Stimulated activated CD4-positive, alpha-beta T cell treated with anti-CD3 and anti-CD28 coated beads, Interleukin-4, amount 100 ng/mL, for 48 hours (primary cell): Measurements from ENCODE around the gene CTTNBP2.

Experiments used
- DNase-seq, 2 donors: peaks; one replicate each; pipeline ENCODE4 v3.0.0-alpha.2; 2020; ENCODE audit warnings: low read depth in 2 of 2

CTTNBP2 gene, protein sequence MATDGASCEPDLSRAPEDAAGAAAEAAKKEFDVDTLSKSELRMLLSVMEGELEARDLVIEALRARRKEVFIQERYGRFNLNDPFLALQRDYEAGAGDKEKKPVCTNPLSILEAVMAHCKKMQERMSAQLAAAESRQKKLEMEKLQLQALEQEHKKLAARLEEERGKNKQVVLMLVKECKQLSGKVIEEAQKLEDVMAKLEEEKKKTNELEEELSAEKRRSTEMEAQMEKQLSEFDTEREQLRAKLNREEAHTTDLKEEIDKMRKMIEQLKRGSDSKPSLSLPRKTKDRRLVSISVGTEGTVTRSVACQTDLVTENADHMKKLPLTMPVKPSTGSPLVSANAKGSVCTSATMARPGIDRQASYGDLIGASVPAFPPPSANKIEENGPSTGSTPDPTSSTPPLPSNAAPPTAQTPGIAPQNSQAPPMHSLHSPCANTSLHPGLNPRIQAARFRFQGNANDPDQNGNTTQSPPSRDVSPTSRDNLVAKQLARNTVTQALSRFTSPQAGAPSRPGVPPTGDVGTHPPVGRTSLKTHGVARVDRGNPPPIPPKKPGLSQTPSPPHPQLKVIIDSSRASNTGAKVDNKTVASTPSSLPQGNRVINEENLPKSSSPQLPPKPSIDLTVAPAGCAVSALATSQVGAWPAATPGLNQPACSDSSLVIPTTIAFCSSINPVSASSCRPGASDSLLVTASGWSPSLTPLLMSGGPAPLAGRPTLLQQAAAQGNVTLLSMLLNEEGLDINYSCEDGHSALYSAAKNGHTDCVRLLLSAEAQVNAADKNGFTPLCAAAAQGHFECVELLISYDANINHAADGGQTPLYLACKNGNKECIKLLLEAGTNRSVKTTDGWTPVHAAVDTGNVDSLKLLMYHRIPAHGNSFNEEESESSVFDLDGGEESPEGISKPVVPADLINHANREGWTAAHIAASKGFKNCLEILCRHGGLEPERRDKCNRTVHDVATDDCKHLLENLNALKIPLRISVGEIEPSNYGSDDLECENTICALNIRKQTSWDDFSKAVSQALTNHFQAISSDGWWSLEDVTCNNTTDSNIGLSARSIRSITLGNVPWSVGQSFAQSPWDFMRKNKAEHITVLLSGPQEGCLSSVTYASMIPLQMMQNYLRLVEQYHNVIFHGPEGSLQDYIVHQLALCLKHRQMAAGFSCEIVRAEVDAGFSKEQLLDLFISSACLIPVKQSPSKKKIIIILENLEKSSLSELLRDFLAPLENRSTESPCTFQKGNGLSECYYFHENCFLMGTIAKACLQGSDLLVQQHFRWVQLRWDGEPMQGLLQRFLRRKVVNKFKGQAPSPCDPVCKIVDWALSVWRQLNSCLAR (N-terminal part only)

GRCh38 chr7:117873310-117874190 lies at the start of gene CTTNBP2:
Gene CTTNBP2 (minus strand): TSS chr7:117873441. CDS start chr7:117873415, 26 bp downstream.
- no peak for DNase-seq

DNA sequence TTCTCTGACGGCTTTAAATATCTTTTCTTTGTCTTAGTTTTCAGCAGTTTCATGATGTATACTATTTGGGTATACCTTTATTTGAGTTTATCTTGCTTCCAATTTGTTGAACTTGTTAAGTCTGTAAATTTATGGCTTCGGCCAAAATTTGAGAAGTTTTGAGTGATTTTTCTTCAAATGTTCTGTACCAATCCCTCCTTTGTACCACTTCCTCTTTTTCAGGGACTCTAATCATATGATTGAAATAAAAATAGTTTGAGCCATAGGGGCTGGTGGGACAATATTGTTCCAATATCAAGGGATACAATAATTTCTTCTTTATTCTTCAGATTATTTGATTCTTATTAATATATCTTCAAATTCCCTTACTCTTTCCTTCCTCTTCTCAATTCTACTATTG lies 43.1 kb upstream of the CTTNBP2 start:
- no peak for DNase-seq

- no peak for DNase-seq
Observed at GRCh38 chr7:117912421-117912820, 39.2 kb upstream of the CTTNBP2 start.

- DNase-seq, result no peak
Observed at GRCh38 chr7:117908031-117908795, 35.0 kb upstream of the CTTNBP2 start.

- no peak for DNase-seq
Observed at GRCh38 chr7:117907049-117907640, 33.9 kb upstream of the CTTNBP2 start.

- no peak for DNase-seq
Observed at GRCh38 chr7:117902314-117902889, 29.2 kb upstream of the CTTNBP2 start.

- DNase-seq, result no peak
Observed at GRCh38 chr7:117901089-117901797, 28.0 kb upstream of the CTTNBP2 start.

DNA sequence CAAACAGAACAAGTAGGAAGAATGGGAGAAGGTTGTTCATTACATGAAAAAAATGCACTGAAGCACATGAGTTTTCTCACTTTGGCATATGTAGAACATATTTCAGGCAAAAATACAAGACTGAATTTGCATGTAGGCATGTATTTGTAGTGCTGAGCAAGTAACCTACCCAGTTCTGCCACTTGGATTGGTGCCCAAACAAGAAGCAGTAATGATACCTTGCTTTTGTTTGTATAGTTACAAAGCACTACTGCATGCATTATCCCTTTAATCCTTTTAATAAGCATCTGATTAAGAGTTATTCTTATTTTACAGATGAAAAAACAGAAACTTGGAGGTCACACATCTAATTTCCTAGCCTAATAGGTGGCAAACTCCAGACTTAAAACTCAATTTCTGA lies 23.1 kb upstream of the CTTNBP2 start:
- DNase-seq, result no peak

DNA sequence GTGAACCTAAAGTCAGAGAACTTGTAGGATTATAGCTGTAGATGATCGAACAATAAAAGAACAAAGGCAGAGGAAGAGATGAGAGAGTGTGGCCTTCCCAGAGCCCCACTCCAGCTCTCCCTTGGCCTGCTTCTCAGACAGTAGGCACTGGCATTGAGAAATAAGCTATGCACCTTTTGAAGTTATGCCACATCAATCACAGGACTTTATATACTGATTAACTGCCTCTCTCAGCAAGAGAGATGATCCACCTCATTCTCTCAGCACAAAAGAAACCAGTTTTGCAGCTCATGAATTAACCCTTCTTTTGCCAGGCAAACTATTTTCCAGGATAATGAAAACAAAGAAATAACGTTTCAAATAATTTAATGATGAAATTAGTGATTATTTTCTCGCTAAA lies 22.0 kb upstream of the CTTNBP2 start:
- no peak for DNase-seq

- no peak for DNase-seq
Observed at GRCh38 chr7:117894037-117894436, 20.8 kb upstream of the CTTNBP2 start.

- DNase-seq, result no peak
Observed at GRCh38 chr7:117892821-117893220, 19.6 kb upstream of the CTTNBP2 start.

DNA sequence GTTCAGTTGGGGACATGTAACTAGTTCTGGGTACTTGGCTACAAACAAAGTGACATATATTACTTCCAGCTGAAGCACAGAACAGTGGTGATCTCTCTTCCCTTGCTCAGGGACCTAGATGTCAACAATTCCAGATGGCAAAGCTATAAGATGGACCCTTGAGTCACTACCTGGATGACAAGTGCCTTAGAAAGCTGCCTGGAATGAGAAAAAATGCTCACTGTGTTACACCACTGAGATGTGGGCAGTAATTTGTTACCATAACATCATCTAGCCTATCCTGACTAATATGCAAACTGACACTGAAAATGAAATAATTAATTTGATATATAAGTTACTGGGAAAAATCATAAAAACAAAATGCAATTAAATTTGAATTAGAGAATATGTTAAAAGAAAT lies 16.4 kb upstream of the CTTNBP2 start:
- DNase-seq, result no peak

DNA sequence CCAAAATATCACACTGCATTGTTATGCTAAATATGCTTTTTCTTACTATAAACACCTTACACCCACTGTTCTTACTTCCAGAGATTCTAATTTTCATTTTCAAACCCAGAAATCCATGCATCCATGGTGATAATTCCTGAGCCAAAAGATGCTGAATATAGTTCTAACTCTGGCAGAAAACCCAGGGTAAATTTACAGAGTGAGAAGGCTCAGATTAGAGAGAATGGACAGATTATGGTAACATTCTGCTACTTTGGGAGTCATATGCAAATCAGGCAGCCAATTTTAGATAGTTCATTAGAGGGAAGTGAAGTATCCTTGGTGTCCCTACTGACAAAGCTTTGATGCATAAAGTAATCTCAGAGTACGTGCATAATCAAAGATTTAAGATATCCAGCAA lies 15.4 kb upstream of the CTTNBP2 start:
- no peak for DNase-seq

- no peak for DNase-seq
Observed at GRCh38 chr7:117882594-117882993, 9.4 kb upstream of the CTTNBP2 start.

- DNase-seq, result no peak
Observed at GRCh38 chr7:117876761-117877160, 3.5 kb upstream of the CTTNBP2 start.

DNA sequence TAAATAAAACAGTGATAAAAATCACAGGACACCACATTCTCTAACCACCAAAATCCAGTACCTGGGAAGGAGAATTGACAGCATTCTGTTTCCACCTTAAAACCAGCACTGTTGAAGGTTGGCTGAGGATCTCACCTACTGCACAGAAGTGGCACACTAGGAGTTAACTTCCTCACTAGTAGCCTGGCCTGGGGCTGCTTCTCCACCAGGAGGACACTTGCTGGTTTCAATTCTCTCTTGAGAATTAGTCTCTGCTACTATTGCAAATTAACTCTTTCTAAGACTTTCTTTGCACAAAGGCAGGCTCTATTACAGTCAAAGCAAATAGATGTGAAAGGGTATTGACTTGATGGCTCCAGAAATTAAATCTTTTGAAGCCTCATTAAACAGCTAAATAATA lies 2.3 kb upstream of the CTTNBP2 start:
- no peak for DNase-seq

- no peak for DNase-seq
Observed at GRCh38 chr7:117874191-117874700, 1.0 kb upstream of the CTTNBP2 start.

DNA sequence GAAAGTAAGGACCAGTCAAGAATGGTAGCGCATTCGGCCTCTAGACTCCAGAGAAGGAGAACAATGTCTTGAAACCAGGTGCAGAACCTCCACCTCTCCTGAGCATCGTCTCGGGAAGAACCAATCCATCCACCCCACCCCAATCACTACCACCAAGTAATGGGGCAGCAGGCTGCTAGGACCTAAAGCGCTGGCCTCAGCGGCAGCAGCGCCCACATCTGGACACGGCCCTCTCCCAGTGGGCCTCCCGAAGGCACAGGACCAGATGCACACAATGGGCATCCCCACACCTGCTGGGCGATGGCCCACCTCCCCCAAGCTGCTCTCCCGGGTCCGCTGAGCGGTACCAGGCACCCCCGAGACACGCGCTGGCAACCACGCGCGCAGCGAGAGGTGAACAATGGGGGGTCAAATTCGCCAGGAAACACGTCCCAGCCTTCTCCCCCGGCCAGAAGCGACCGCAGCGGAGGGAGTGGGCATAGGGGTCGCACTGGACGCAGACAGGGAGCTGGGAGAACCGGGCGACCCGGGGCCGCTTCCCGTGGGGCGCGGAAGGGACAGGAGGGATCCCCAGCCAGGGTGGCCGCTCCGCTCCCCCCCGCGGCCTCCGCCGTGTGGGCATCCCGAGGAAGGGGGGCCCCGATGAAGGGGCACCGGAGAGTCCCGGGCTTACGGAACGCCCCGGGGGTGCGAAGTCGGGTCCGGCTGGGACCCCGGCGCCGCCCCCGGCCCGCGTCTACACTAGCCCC lies 506 bp downstream of the CTTNBP2 start:
- no peak for DNase-seq
